Measurements from ENCODE around the gene CREBL2.

DNA sequence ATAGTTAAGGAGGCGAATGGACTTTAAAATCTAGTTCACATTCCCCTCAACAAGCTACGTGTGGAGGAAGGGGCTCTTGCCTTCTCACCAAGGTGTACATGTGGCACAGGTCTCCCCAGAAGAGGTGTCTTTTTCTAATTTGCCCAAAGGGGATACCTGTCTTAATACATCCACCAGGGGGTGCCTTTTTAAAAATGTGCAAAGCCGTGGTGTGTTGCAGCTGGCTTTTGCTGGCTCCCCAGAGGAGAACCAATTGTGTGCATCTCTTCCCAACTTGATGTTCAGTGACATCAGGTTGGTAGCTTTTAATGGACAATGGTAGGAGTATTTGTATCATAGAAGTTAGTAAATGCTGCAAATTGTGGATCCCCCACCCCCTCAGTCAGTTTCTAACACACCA is 33.8 kb downstream of the CREBL2 start:
- TF ChIP-seq ZBTB21 (CRISPR knock-in tag; IDR thresholded peaks at IDR 0.05; ENCODE audit: borderline replicate concordance) (no peak), SP1 (CRISPR knock-in tag; conservative IDR thresholded peaks at IDR 0.05) (no peak), NFE2L1 (CRISPR knock-in tag; IDR thresholded peaks at IDR 0.05) (no peak), MYBL2 (CRISPR knock-in tag; IDR thresholded peaks at IDR 0.05) (no peak)
- TF ChIP-seq, protein P1, sequence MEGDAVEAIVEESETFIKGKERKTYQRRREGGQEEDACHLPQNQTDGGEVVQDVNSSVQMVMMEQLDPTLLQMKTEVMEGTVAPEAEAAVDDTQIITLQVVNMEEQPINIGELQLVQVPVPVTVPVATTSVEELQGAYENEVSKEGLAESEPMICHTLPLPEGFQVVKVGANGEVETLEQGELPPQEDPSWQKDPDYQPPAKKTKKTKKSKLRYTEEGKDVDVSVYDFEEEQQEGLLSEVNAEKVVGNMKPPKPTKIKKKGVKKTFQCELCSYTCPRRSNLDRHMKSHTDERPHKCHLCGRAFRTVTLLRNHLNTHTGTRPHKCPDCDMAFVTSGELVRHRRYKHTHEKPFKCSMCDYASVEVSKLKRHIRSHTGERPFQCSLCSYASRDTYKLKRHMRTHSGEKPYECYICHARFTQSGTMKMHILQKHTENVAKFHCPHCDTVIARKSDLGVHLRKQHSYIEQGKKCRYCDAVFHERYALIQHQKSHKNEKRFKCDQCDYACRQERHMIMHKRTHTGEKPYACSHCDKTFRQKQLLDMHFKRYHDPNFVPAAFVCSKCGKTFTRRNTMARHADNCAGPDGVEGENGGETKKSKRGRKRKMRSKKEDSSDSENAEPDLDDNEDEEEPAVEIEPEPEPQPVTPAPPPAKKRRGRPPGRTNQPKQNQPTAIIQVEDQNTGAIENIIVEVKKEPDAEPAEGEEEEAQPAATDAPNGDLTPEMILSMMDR (IDR thresholded peaks at IDR 0.05) = peak; percentile 43
- TF ChIP-seq, protein P2, sequence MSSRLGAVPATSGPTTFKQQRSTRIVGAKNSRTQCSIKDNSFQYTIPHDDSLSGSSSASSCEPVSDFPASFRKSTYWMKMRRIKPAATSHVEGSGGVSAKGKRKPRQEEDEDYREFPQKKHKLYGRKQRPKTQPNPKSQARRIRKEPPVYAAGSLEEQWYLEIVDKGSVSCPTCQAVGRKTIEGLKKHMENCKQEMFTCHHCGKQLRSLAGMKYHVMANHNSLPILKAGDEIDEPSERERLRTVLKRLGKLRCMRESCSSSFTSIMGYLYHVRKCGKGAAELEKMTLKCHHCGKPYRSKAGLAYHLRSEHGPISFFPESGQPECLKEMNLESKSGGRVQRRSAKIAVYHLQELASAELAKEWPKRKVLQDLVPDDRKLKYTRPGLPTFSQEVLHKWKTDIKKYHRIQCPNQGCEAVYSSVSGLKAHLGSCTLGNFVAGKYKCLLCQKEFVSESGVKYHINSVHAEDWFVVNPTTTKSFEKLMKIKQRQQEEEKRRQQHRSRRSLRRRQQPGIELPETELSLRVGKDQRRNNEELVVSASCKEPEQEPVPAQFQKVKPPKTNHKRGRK (CRISPR knock-in tag; IDR thresholded peaks at IDR 0.05; ENCODE audit: borderline replicate concordance) = no peak
